Activated CD8-positive, alpha-beta memory T cell treated with anti-CD3 and anti-CD28 coated beads, Interleukin-2, amount 50 U/mL, for 1 hour (primary cell): ENCODE measurements around the gene CYSLTR2.

Source experiments
- DNase-seq: peaks from one replicate; pipeline ENCODE4 v3.0.0-alpha.2; 2020; ENCODE audit errors: extremely low read depth

The CYSLTR2 gene

GRCh38 chr13:48739386-48739964, 85.7 kb downstream of the CYSLTR2 start:
- DNase-seq: no peak

GRCh38 chr13:48741377-48741776, 87.6 kb downstream of the CYSLTR2 start:
- no peak for DNase-seq

GRCh38 chr13:48746821-48747220, 93.1 kb downstream of the CYSLTR2 start:
- no peak for DNase-seq

GRCh38 chr13:48748681-48749080, 95.0 kb downstream of the CYSLTR2 start:
- DNase-seq: no peak

DNA sequence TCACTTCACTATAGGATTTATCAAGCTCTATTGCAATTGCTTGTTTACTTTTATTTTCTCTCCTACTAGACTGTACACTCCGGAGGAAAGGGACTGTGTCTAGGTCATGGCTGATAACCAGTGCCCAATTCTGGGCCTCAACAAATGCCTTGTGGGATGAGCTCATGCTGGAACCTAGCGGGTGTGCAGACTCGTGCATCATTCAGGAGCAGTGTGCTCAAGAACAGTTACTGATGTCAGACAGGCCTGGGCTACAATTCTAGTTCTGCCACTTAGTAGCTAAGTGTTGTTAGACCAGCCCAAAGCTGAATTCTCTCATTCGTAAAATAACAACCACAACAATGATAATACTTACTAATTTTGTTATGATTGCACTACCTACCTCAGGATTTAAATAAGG, 95.4 kb downstream of the CYSLTR2 start:
- no peak for DNase-seq

DNA sequence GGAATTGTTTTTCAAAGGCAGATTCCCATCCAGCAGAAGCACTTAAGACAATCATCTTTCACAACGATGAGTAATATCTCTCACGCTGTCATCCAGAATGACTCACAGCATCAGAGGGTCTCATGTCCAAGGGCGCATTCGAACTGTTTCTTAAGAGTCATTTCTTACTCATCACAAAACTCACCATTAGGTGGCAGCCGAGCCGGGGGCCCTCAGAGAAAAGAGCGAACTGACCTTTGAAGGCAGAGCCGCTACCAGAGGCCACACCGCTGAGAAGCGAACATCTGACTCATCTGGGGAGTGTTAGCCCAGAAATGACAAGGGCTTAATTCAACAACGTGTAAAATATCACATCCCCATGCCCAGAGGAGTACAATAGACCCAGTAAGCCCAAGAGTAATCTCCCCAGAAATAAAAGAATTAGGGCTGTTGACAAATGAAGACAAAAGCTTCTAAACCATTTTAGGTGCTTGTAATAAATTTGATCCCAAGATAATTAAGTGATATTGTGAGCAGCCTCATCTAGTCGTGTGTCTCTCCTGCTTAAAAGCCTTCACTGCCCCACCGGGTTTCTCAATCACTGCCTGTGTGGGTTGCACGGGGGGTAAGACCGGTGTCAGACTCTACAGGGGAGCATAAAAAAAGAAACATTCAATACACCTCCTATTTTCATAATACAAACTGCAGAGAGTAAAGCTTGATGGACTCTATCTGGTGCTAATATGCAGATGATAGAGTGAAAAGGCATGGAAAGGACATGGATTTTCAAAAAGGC, 96.2 kb downstream of the CYSLTR2 start:
- no peak for DNase-seq

DNA sequence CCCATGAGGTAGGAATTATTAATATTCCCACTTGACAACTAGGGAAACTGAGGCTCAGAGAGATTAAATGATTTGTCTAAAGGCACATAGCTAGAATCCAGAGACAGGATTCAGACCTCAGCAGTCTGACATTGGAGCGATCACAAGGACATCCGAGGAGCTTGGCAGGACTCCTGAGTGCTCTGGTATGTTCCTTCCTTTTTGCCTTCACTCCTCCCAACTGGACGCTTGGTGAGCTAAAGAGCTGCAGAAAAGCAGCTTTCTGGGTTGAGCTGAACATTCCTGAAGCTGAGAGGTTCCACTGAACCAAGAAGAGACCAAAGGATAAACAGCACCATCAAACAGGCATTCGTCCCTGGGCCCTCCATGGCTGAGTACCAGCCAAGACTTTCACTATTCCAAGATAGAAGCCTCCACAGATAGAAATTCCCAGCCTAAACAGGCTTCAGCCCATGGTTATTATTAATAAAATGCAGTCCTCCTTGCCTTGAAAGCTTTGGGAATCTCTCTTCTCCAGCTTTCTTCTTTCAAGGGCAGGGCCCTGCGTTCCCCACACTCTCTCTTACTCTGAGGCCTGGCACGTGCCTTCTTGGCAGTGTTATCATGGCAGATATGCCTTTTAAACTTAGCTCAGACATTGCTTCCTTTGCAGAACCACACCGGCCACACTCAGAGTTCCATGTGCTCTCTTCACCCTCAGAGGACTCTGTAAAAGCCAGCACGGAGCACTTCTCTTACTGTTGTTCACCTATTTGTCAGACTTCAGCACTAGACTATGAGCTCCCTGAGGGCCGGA, 97.1 kb downstream of the CYSLTR2 start:
- DNase-seq: no peak

- no peak for DNase-seq
Observed at GRCh38 chr13:48760626-48761025, 106.9 kb downstream of the CYSLTR2 start.
